GM13977 (cell line): Measurements from ENCODE around the gene MRPS27.
A peak's percentile ranks its signal among the peaks of the same experiment; 100 is the strongest.

ENCODE experiments used
- DNase-seq: peaks from one replicate; pipeline ENCODE4 v3.0.0; 2012; ENCODE audit warnings: low spot score
- in situ Hi-C: fragments of 300-500 bp; cut with MboI; formaldehyde crosslinking; loops from one replicate; pipeline ENCODE4 v1.12.0; 2022; ENCODE audit warnings: low sequenced_read_pairs, low pct_unique_long_range_greater_than_20kb, mixed read lengths, inconsistent platforms; ENCODE audit not compliant: unreplicated experiment
- TF ChIP-seq, protein P1 (sequence below): IDR thresholded peaks from 2 replicates; pipeline ENCODE4 v1.5.1; 2012; ENCODE audit warnings: mild to moderate bottlenecking, control low read depth; ENCODE audit not compliant: insufficient read depth; ENCODE audit errors: extremely low read depth, missing control alignments

MRPS27 gene

DNA sequence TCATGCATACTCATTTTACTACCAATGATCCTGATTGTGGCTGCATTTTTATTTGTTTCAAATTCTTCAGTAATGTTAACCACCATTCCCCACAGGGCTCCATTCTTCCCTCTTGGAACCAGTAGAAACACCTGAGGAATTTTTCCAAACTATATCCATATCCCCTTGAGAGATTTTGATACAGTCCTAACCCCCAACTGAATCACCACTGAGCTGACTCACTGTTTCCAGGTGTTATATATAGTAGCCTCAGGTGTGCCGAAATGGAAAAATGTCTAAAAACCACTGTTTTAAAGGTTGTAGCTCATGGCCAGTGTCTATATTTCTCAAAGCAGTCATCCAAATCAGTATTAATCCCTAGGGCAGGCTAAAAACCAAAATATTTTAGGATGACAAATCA lies 85.2 kb downstream of the MRPS27 start:
- DNase-seq, result no peak
- TF ChIP-seq, protein P1, sequence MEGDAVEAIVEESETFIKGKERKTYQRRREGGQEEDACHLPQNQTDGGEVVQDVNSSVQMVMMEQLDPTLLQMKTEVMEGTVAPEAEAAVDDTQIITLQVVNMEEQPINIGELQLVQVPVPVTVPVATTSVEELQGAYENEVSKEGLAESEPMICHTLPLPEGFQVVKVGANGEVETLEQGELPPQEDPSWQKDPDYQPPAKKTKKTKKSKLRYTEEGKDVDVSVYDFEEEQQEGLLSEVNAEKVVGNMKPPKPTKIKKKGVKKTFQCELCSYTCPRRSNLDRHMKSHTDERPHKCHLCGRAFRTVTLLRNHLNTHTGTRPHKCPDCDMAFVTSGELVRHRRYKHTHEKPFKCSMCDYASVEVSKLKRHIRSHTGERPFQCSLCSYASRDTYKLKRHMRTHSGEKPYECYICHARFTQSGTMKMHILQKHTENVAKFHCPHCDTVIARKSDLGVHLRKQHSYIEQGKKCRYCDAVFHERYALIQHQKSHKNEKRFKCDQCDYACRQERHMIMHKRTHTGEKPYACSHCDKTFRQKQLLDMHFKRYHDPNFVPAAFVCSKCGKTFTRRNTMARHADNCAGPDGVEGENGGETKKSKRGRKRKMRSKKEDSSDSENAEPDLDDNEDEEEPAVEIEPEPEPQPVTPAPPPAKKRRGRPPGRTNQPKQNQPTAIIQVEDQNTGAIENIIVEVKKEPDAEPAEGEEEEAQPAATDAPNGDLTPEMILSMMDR, result no peak
- in situ Hi-C loops, result no loop called here

DNA sequence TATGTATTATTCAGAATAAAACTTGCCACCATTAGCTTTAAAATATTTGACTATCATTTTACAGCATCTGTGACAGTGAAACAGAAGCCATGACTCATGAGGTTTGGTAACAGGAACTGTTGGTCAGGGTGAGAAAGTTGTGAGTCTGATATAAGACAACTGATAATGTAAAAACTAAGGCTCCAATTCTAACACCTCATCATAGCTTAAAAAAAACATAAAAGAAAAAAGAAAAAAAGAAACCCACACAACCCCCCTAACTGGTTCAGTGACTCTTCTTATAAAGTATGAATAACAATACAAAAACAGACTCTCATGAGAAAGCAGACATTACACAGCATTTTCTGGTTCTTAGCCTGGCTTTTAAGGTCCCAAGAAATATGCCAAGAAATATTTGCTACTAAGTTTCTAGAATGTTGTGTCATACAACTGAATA lies 85.8 kb downstream of the MRPS27 start:
- peak; percentile 47 for DNase-seq
- TF ChIP-seq, protein P1, result no peak
- in situ Hi-C loops, result no loop called here

DNA sequence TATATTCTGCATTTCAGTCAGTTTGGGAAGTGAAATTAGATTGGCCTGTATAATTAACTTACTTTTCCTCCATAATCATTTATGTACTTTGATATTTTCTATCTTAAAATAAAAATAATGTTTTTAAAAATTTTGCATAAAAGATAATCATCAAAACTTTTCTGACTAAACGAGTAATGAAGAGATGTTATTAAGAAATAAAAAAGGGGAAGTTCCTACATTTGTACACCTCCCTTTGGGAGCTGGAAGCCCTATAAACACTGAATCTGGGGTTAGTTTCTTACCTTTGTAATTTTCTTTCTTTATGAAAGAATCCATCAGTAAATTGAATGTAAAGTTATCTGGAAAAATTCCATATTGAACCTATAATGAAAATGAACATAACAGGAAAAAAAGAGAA lies 86.2 kb downstream of the MRPS27 start:
- DNase-seq, result no peak
- in situ Hi-C loops, result no loop called here
- TF ChIP-seq, protein P1, result no peak

DNA sequence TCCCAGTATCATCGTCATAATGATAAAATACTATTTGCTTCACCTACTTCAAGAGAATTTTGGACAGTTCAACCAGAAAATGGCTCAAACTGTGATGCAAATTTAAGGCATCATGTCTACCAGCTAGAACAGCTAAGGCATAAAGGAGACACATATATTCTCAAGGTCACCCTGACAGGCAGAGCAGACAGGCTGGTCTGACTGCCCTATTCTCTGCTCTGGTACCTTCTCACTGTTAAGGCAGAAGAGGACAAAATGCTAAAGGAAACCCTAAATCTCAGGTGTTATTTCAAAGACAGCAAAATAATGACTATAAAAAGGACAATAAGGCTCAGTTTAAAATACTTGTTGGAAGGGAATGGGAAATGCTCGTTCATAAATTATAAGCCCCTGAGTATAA lies 87.2 kb downstream of the MRPS27 start:
- TF ChIP-seq, protein P1, result no peak
- in situ Hi-C loops, result no loop called here
- no peak for DNase-seq

DNA sequence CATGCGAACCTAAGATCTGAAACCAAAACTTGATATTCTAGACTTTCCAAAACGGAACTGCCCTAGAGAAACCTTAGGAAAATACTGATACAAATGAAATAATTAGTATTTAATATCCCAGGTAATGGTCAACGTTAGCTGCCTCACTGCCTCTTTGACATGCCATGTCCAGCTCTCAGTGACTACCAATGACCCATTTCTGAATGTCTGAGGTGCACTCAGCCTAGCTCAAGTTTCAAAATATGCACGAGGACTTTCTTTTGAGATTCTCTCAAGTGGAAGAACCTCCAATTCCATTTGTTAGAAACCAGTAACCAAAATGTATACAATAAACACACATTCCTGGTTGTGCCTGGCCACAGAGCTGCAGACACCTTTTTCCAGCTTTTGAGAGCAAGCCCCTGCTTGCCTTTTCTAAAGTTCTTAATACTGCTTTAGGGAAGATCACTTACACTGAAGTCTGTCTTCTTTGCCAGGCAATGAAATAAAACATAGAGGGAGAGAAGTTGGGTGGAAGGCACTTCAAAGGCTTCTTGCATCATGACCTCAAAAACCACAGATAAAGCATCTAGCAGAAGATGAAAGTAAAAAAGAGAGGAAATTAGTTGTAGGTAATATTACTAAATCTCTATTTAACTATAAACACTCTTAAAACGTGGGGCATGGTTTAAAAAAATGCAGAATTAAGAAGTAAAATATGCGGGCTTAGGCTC lies 87.9 kb downstream of the MRPS27 start:
- TF ChIP-seq, protein P1, result no peak
- in situ Hi-C loops, result no loop called here
- no peak for DNase-seq

DNA sequence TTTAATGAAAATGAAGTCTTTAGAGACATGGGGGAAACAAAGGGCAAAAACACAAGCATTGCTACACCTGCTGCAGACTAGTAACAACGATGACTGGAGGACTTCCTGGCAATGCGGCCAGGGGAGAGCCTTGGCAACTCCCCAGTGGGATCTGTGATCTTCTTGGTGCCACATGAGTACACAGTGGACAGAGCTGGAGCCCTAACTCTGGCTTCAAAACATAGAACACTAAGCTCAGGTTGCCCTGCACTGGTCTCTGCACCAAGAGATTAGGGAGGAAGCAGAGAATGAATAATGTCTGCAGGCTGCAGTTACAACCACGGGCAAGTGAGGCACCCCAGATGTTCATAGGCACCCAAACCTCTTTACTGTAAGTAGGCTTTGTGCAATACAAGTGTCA lies 91.1 kb downstream of the MRPS27 start:
- in situ Hi-C loops, result no loop called here
- TF ChIP-seq, protein P1, result no peak
- no peak for DNase-seq
